ENCODE measurements around the gene FHAD1. TPM values are rescaled to one million over a fixed set of nuclear protein-coding genes. Genes with fewer than 3 reads are reported as not detected.

FHAD1 gene
- total RNA-seq, 1 donor from 2014 or later = 3.1 TPM

DNA sequence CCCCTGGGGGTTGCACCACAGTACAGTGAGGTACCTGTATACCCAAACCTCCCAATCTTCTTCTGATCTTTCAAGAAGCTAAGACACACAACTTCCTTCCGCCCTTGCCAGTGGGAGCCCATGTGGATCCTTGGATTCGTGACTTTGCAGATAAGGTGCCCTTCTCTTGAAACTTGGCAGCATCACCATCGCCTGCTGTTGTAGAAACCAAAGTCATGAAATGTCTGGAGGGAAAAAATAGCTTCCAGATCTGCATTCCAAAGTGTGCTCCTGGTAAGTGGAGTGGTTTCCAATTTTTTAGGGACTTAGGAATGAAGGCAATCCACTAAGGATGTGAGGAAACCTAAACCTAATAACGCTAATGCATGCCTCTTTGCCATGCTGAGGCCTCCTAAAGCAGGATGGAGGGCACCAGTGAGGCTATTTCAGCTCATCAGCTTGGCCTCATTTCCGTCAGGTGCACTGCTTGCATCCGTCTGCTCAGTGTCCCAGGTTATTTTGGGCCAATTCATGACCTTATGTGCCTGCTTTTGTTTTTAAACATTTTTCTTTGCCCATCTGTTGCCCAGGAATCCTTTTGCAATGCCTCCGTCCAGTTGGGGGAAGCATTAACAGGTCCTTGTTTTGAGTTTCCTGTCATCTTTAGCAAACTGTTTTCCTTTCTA, 154.5 kb downstream of the FHAD1 start:
- intact Hi-C loops (cut with DNase I) = no loop called here
- ATAC-seq (no peak), DNase-seq (ENCODE audit: low spot score) (no peak)

DNA sequence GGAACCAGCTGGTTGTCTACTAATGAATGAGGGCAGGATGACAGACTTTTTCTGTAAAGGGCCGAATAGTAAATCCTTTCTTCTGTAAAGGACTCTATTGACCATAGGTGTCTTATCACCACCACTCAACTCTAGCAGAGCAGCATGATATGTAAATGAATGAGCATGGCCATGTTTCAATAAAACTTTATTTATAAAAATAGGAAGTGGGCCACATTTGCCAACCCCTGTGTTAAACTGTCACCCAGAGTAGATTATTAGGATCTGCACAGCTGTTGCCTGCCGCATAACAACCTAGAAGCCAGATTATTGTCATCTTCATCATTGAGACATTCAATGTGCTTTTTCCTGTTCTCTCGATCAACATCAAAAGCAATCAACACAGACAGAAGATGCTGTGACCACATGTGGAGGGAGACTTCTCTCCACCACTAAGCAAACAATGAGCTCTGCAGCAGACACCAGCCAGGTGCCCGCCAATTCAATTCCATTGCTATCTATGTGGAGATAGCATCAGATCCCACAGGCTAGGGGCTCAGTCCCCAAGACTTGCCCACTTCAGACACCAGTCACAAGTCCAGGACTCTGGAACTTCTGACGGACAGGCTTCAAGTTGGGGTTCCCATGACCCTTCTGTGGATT, 155.9 kb downstream of the FHAD1 start:
- intact Hi-C loops (cut with DNase I) = no loop called here
- ATAC-seq = no peak

DNA sequence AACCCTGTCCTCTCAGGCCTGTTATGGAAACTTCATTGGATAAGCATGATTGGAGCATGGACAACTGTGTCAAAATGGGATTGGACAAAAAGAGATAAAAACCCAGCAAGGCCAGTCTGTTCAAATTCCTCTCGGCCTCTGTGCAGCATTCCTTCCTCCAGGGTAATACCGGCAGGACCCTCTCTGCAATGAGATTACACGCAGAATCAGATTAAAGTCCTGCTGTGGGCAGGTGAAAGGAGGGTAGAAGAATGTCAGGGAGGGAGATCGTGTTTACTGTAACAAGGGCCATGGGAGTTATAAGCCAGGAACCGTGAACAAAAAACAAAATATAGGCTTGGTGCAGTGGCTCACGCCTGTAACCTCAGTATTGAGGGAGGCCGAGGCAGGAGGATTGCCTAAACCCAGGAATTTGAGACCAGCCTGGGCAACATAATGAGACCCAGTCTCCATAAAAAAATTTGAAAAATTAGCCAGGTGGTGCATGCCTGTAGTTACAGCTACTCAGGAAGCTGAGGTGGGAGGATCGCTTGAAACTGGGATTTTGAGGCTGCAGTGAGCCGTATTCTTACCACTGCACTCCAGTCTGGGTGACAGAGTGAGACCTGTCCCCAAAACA, 157.0 kb downstream of the FHAD1 start:
- no peak for ATAC-seq
- no peak for DNase-seq (ENCODE audit: low spot score)
- intact Hi-C loops (cut with DNase I) = no loop called here

More for the DNA sequence above, 155.9 kb downstream of the FHAD1 start:
- no peak for DNase-seq (ENCODE audit: low spot score)

DNA sequence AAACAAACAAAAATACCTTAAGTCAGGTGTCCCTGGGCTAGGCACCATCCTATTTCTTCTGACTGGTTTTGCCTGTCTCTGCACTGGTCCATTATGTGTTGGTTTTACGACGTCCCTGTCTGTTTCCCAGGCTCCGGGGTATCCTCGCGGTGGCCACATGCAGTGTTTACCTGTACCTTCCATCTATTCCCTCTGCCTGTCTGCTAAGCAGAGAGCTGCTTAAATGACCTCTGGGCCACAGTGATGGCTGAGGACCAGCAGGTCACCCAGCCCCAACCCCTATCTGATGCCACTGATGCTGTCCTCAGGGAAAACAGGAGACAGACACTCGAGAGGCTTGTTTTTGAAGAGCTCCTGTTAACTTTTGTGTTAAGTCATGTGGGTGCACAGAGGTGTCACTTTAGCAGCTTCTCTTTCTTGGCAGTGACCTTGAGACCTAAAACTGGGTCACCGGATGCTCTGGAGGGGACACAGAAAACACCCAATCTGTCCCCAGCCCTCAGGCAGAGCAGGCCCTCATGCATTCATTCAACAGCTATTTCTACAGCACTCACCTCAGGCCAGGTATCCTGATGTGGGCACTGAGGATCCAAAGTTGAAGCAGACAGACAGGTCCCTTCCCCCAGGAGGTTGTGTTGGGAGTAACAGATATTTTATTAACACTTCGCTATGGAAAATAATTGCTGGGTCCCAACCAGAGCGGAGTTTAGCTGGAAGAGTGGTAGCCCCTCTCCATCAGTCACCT, 158.3 kb downstream of the FHAD1 start:
- intact Hi-C loops (cut with DNase I) = no loop called here
- DNase-seq (ENCODE audit: low spot score) (no peak), ATAC-seq (no peak)

DNA sequence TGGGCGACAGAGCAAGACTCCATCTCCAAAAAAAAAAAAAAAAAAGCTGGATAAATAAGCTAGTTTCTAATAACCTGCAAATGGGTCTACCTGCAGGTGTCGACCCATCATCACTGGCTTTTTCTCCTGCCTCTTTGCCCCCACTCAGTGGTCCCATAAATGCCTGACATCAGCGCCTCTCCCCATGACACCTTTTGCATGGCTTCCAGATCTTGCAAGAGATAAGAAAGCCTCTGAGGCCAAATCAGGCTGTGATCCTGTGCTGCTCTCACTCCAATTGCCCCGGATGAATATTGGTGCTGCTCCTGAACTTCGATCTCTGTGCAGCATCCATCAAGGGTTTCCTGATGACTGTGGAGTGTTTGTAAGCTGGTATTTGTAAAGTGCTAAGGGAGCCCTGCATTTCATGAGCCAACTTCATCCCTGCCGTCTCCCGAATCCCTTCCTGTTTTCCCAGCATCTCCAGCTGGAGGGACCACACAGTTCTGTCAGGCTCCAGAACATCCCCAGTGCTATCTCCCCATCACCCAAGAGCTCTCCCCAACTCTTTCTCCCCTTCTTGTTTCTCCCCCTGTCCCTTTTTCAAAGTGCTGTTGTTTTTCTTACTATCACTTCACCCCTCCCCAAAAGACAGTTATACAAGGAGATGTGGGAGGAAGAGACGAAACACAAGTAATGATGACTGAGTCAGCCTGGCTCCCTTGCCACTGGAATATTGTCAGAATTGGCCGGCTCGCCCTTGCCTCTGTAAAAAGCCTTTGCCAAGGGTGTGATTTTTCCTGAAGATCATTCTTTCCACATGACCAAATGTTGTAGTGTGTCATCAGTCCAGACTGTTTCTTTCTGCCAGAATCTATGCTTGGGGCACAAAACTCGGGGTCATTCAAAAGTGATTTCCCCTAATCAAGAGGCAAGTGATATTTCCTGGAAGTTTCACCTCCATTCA, 159.9 kb downstream of the FHAD1 start:
- ATAC-seq = peak; percentile 69
- intact Hi-C loops (cut with DNase I) = no loop called here
- no peak for DNase-seq (ENCODE audit: low spot score)

DNA sequence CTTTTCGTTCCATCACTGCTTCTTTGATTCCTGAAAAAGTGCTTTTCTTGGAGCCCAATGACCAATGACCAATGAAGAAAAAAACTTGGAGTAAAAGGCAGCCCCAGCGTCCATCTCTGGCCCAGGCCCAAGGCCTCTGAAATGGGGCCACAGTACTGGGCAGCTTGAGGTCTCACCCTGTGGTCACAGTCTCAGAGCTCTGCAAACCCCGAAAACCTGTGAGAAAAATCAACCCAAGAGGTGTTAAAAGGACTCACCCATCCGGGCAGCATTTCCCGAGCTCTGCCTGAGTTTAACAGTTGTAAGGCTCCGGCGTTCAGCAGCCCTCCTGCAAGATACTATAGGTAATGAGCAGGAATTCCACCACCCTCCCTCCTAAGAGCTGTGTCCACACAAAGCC, 160.6 kb downstream of the FHAD1 start:
- intact Hi-C loops (cut with DNase I) = no loop called here
- DNase-seq (ENCODE audit: low spot score) (no peak), ATAC-seq (no peak)

DNA sequence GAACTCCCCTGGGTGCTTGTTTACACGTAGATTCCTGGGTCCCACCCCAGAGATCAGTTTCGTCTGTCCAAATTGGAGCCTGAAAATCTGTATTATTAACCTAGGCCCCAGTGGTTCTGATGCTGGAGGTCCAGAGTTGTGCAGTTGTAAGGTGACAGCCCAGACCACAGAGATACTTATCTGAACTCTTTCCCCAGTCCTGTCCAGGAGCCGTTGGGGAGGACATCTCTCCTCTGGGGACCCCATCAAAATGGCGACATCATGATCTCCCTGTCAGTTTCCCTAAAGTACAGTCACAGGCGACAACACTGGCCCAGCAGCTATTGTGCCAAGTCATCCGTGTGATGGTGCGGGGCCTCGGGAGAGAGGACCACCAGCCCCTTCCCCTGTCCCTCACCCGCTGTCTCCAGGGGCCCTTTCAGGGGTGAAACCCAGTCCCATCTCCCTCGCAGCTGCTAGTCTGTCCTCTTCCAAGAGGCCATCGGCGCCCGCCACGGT, 161.9 kb downstream of the FHAD1 start:
- intact Hi-C loops (cut with DNase I) = no loop called here
- DNase-seq (ENCODE audit: low spot score) (no peak), ATAC-seq (peak; percentile 9)

DNA sequence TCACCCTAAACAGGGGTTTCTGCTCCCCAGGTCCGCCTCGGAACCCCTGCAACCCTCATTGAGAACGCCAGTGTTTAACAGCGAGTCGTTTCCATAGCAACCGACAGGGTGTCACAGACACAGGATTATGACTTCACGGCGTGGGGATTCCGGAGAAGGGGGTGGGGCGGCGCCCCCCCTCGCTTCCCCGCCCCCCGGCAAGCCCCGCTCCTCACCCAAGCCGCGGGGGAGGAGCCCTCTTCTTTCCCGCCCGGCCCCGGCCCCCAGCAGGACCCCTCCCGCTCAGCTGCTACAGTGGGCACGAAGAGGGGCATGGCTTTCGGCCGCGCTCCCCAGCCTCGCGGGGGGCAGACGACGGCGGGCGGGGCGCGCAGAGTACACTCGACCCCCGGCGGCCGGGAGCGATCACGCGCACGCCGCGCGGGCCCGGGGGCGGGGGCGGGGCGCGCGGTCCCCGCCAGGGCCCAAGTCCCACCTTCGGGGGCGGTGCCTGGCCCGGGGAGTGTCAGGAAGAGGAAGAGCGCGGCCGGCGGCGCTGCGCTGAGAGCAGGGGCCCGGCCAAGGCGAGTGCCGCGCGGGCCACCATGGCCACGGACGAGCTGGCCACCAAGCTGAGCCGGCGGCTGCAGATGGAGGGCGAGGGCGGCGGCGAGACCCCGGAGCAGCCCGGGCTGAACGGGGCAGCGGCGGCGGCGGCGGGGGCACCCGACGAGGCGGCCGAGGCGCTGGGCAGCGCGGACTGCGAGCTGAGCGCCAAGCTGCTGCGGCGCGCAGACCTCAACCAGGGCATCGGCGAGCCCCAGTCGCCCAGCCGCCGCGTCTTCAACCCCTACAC, 162.6 kb downstream of the FHAD1 start, which contains the start of gene EFHD2:
Gene EFHD2 (plus strand): TSS at position 501 of the 835 bp plus-strand sequence. CDS start 84 bp downstream, at position 585.
- intact Hi-C loops (cut with DNase I) = no loop called here
- peak; percentile 89 for DNase-seq (ENCODE audit: low spot score)
- peak; percentile 86 for ATAC-seq

DNA sequence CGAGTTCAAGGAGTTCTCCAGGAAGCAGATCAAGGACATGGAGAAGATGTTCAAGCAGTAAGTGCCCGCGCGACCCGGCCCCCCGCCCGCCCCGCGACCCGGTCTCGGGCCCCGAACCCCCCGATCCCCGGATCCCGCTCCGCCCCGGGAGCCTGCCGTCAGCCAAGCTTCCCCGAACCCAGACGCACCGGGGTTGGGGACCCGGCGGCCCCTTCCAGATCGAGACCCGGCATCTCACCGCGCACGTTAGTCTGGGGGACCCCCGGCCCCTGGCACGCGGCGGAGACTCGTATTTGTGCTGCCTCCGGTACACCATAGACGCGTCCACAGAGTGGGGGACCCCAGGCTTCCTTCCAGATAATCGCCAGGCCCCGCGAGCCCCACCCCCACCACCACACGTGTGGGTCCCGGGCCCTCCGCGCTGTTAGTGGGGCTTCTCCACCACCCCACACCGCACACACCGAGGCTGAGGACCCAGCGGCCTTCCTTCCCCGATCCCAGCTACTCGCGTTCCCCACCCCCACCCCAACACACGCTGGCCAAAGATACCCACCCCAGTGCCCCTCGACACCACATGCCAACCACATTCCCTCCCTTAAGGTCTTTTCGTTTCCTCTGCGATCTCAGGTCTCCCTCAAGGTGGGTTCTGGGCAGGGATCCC, 163.3 kb downstream of the FHAD1 start:
- DNase-seq (ENCODE audit: low spot score) (no peak), ATAC-seq (no peak)
- intact Hi-C loops (cut with DNase I) = no loop called here

DNA sequence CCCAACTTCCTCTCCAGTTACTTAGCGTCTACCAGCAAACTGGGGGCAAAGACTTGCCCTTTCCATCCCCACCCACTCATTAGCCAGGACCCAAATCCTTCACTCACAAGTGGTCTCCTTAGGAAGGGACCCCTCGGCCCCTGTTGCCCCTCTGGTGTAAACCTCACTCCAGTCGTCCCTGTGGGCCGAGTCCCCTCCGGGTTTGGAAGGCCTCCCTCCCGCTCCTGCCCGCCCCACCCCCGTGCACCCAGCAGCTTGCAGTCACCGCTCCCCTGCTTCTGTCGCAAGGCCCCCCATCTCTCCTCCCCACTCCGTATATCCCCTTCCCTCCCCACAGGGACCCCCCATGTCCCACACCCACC, 163.8 kb downstream of the FHAD1 start:
- ATAC-seq (no peak), DNase-seq (ENCODE audit: low spot score) (no peak)
- intact Hi-C loops (cut with DNase I) = no loop called here

DNA sequence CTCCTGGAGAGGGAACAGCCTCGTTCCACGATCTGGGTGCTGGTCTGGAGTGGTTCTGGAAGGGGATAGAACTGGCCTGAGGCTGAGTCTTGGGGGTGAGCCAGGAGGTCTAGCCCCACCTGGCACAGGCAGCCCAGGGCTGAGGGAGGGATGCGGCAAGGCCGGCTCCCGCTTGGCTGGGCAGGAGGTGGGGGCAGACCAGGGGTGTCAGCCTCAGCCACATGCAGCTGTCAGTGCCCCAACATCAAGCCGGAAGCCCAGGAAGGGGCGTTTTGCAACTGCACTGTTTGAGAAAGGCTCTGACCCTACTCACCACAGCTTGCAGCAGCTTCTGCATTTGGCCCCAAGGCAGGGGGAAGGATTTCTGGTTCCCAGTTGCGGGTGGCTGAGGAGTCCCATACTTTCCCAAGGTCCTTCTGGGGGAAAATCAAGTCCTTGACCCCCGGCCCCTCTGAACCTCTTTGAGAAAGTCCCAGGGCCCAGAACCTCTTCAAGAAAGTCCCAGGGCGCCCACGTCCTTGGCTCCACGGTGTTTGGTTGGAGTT, 164.6 kb downstream of the FHAD1 start:
- peak; percentile 69 for DNase-seq (ENCODE audit: low spot score)
- ATAC-seq = peak; percentile 27
- intact Hi-C loops (cut with DNase I) = no loop called here

DNA sequence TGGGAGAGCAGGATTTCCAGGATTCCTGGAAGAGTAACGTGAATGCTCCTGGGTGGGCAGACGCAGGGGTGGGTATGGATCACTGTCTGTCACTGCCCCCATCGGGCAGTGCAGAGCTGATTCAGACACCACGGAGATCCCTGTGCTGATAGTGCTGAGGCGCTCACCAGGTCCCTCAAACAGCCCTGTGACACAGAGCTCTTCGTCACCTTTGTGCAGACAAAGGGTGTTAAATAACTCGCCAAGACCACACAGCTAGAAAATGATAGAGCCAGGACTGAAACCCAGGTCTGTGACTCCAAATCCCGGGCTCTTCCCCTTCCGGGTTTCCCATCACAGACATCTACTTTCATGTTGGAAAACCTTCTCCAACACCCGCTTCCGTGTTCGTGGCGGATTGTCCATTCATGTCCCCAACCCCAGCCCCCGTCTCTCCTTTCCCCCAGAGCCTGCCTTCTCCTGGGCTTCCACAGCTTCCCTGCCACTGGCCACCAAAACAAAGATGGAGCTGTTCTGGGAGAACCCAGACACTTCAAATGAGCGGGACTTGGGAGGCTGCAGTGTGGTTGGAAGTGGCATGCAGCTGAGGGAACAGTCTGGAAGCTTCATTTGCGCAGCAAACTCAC, 165.3 kb downstream of the FHAD1 start:
- DNase-seq (ENCODE audit: low spot score) (no peak), ATAC-seq (no peak)
- intact Hi-C loops (cut with DNase I) = no loop called here

DNA sequence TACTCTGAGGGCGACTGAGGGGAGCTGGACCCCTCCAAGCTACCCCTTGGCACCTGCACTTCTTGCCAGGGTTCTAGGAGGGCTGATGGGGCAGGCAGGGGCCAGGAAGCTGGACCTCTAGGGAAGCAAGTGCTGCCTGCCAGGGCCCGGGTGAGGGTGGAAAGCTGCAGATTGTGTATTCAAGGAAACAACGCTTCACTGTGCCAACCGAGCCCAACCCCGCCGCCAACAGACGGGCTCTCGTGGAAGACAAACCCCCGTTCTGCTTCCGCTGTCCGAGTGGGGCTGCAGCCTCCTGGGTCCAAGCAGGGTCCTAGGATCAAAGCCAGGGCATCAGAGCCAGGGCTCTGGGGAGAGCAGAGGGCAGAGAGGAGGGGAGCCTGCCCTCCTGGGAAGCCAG, 165.8 kb downstream of the FHAD1 start:
- DNase-seq (ENCODE audit: low spot score) = no peak
- intact Hi-C loops (cut with DNase I) = no loop called here
- ATAC-seq = no peak

DNA sequence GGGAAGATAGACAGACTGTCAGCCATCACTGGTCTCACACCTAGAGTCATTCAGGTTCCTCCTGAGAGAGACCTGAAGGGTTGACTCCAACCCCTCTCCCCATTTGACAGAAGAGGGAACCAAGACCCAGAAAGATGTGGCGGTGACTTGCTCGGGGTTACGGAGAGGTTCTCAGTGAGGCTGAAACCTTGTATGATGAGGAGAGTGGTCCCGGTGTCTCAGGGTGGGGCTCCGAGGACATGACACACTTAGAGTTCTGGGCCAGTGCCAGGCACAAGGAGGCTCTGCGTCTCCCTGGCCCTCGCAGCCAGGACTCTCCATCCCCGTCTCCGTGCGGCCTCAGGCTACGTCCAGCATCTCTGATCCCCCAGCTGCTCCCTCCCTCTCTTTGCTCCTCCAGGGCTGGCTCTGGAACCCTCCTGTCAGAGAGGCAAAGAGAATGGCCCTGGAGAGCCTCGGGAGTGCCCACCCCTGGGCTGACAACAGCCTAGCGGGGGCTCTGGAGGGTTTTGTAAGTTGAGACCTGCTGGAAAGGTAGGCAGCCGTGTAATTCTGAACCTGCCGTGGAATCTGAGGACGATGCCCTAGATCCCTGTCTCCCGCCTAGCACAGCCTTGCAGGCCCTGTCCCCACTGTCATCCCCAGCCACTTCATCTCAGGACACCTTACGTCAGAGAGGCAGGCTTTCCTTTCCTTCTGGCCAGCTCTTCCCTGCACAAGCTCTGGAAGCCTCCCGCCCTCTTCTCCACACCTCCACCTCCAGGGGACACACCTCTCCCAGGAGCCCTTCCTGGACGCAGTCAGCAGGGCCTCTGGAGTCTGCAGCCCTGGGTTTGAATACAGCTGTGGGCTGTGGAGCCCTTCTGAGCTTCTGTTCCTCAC, 166.8 kb downstream of the FHAD1 start:
- ATAC-seq = no peak
- intact Hi-C loops (cut with DNase I) = no loop called here
- DNase-seq (ENCODE audit: low spot score) = no peak

DNA sequence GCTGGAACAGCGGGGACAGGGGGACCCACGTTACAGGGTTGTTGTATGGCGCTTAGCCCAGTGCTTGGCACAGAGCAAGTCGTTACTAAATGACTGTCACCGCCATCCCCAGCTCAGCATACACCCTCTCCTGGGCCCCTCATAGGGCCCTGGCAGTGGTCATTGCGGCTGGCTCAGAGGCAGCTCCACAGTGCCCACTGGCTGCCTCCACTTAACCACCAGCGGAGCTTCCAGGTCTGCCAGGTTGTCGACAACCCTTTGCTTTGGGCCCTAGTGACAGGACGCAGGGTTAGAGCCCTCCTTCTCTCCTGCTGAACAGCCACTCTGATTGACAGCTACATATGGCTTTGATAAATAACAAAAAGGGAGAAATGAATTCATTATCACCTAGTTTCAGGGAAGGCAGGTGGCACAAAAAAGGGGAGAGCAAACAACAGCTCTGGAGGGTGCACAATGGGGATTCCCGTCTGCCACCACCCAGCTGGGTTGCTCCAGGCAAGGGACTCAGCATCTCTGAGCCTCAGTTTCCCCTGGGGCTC, 167.5 kb downstream of the FHAD1 start:
- DNase-seq (ENCODE audit: low spot score) (no peak), ATAC-seq (no peak)
- intact Hi-C loops (cut with DNase I) = no loop called here
